Peyer's patch (tissue), 4 donors: ENCODE measurements around the gene IFT20. TPM values are rescaled to one million over a fixed set of nuclear protein-coding genes. Genes with fewer than 3 reads are reported as not detected.

Source experiments
- DNase-seq, 3 donors: peaks; one replicate each; pipeline ENCODE4 v3.0.0-alpha.2; 2017 to 2019
- H3K27ac ChIP-seq, 4 donors: fragments of 200-600 bp; sonication (generic); one replicate each; pipeline ENCODE4 v1.5.1; 2016 to 2019
- H3K27me3 ChIP-seq, 2 donors: fragments of 200-600 bp; sonication (generic); one replicate each; pipeline ENCODE4 v1.5.1; 2019
- H3K36me3 ChIP-seq, 3 donors: fragments of 200-600 bp; sonication (generic); one replicate each; pipeline ENCODE4 v1.5.1; 2016 to 2019
- H3K4me1 ChIP-seq, 4 donors: fragments of 200-600 bp; sonication (generic); one replicate each; pipeline ENCODE4 v1.5.1; 2016 to 2019
- H3K4me3 ChIP-seq, 4 donors: fragments of 200-600 bp; sonication (generic); 1 replicate in 3 of 4; 2 replicates in 1 of 4; pipeline ENCODE4 v1.5.1; 2016 to 2019; ENCODE audit warnings: mild to moderate bottlenecking in 1 of 4
- H3K9me3 ChIP-seq, 4 donors: fragments of 200-600 bp; sonication (generic); one replicate each; pipeline ENCODE4 v1.5.1; 2016 to 2019; ENCODE audit warnings: mild to moderate bottlenecking in 1 of 4
- POLR2A ChIP-seq, 2 donors: fragments of 450-650 bp; IDR thresholded peaks; one replicate each; pipeline ENCODE4 v1.5.1; 2017; ENCODE audit warnings: antibody characterized with exemption in 2 of 2, mild to moderate bottlenecking in 2 of 2, moderate library complexity in 2 of 2
- total RNA-seq, 4 donors: library from RNA; depleted of rRNA; stranded (reverse); fragments of >200 nt; gene quantifications; one replicate each; pipeline ENCODE4 v1.1.0, GENCODE V29; 2016
- TF ChIP-seq, protein P1 (sequence below), 6 experiments: fragments of 450-650 bp in 4 of 6; fragments of 200-600 bp in 2 of 6; sonication (generic) in 1 of 6; IDR thresholded peaks; one replicate each; pipeline ENCODE4 v1.5.1; 2017 to 2019; ENCODE audit warnings: antibody characterized with exemption in 6 of 6, mild to moderate bottlenecking in 3 of 6, moderate library complexity in 1 of 6

The IFT20 gene
- total RNA-seq, 4 donors from 2014 or later, result 34.7 to 69.7 (median 62.0) TPM

DNA sequence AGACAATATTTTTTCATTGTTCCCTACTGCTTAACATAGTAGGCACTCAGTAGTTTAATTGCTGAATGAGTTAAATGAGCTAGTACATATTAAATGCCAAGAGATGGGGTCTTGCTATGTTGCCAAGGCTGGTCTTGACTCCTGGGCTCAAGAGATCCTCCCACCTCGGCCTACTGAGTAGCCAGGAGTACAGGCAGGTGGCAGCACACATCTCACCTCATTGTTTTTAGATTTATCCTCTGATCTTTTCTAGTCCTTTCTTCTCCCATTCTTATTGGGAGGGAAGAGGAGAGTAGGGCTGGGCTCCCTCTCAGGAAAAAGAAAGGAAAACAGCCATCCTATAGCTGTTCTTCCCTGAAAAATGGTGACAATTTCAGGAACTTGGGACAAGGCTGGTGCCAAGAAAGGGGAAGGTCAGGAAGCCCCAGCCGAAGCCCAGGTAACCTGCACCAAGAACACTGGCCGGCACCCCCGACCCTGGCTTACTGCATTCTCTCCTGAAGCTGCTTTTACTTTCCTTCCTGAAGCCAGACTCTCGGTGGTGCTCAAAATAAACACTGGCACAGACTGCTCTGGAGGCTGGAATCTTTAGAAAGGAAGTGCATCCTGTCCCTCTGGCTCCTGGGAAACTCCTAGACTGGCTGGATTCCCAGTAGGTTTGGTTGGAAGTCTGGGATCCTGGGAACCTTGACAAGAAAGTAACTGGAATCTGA lies 2.9 kb upstream of the IFT20 start:
- TF ChIP-seq POLR2A (IDR thresholded peaks at IDR 0.05), result no peak
- TF ChIP-seq, protein P1, sequence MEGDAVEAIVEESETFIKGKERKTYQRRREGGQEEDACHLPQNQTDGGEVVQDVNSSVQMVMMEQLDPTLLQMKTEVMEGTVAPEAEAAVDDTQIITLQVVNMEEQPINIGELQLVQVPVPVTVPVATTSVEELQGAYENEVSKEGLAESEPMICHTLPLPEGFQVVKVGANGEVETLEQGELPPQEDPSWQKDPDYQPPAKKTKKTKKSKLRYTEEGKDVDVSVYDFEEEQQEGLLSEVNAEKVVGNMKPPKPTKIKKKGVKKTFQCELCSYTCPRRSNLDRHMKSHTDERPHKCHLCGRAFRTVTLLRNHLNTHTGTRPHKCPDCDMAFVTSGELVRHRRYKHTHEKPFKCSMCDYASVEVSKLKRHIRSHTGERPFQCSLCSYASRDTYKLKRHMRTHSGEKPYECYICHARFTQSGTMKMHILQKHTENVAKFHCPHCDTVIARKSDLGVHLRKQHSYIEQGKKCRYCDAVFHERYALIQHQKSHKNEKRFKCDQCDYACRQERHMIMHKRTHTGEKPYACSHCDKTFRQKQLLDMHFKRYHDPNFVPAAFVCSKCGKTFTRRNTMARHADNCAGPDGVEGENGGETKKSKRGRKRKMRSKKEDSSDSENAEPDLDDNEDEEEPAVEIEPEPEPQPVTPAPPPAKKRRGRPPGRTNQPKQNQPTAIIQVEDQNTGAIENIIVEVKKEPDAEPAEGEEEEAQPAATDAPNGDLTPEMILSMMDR (IDR thresholded peaks at IDR 0.05), result no peak
- DNase-seq, result no peak
- peaks cover 0 to 38% (median 3%) of the 10 kb centered on the region in 3 donors for H3K36me3 ChIP-seq
- no peaks in the 10 kb centered on the region for H3K27me3 ChIP-seq
- peak overlapping the region in 2 of 4 donors; percentile 6 to 28 for H3K27ac ChIP-seq
- H3K4me3 ChIP-seq, result no peak overlapping the region
- no peaks in the 10 kb centered on the region for H3K9me3 ChIP-seq
- H3K4me1 ChIP-seq, result peaks cover 0 to 31% (median 6%) of the 10 kb centered on the region in 4 donors

DNA sequence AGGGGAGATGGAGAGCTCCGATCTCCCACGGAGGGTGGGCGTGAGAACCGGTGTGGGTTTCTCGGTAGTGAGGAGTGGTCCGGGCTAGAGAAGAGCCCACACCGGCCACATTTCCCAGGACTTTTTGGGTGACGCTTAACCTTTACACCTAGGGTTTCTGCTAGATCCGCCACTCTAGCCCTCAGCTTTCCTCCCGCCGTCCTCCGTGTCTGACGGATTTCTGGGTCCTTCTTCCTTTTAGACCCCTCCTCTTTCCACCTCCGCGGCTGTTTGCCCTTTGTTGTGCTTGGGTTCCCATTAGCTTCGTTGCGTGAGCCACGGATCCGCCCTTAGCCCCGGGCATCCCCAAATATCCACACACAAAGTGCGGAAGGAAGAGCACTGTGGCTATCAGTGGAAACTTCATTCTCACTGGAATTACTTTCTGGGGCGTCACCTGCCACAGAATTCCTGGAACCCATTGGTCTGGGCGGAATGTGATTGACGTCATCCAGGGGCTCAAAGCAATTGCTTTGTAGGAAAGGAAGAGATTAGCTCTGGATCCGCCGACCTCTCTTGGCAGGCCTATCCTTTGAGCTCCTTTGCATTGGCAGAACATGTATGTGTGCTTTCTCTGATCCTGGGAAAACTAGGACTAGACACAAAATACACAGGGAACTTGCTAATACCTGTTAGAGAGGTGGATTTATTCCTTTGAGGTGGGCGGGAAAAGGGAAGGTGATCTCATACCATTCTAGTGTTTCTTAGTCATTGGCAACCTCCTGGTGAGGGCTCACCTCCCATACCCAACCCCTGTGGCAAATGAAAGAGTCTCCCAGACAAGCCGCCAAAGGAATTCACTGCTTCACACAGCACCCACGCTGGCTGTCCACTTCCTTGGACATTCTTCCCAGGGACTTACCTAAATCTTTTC lies 943 bp upstream of the IFT20 start:
- TF ChIP-seq, protein P1 (IDR thresholded peaks at IDR 0.05), result no peak
- peak in 1 of 2 donors; percentile 9 for TF ChIP-seq POLR2A (IDR thresholded peaks at IDR 0.05)
- peaks cover 0 to 33% (median 6%) of the 10 kb centered on the region in 4 donors for H3K4me1 ChIP-seq
- peaks cover 0 to 24% (median 0%) of the 10 kb centered on the region in 3 donors for H3K36me3 ChIP-seq
- peak overlapping the region; percentile 84 to 95 (median 88) for H3K27ac ChIP-seq
- no peaks in the 10 kb centered on the region for H3K9me3 ChIP-seq
- DNase-seq, result peak in 1 of 3 donors; percentile 63
- H3K4me3 ChIP-seq, result peak overlapping the region; percentile 80 to 91 (median 90)
- H3K27me3 ChIP-seq, result no peaks in the 10 kb centered on the region

DNA sequence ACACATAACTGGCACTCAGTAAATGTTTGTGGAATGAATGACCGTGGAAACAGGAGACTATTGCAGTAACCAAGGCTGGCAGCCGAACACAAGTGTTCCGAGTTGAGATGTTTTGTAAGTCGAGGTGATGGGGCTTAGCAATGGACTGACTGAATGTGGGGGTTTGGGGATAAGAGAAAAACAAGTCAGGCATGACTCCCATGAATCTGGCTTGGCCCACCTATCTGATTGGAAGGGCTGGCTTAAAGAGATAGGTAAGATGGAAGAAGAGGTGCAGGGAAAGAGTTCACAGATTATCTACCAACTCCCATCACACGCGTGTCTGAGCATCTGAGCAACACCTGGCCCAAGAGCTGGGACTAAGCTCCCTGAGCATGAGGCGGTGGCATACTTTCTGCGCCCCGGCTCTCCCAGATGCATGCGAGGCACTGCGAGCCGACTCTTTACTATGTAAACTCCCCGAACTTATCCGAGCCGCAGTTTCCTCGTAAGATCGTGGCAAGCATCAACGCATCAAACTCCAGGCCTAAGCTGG lies 539 bp downstream of the IFT20 start:
- H3K36me3 ChIP-seq, result peaks cover 0 to 23% (median 0%) of the 10 kb centered on the region in 3 donors
- H3K4me1 ChIP-seq, result peaks cover 0 to 33% (median 6%) of the 10 kb centered on the region in 4 donors
- TF ChIP-seq POLR2A (IDR thresholded peaks at IDR 0.05), result no peak
- TF ChIP-seq, protein P1 (IDR thresholded peaks at IDR 0.05), result no peak
- H3K27ac ChIP-seq, result peak overlapping the region; percentile 80 to 95 (median 88)
- peak in 1 of 3 donors; percentile 17 for DNase-seq
- no peaks in the 10 kb centered on the region for H3K27me3 ChIP-seq
- peak overlapping the region; percentile 80 to 91 (median 90) for H3K4me3 ChIP-seq
- no peaks in the 10 kb centered on the region for H3K9me3 ChIP-seq

DNA sequence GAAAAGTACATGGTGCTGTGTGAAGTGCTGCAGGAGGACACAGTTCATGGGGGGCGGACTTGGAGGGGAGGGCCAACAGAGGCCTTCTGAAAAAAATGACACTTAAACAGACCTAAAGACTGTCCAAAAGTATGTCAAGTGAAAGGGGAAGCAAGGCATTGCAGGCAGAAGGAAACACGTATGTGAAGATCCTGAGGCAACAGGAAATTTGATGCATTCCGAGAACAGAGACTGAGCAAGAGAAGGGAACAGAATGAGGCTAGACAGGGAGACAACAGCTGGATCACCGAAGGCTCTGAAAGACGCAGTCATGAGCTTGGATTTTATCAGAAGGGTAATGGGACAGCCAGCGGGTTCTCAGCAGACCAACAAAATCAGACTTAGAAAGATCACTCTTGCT lies 1.1 kb downstream of the IFT20 start:
- Histone ChIP-seq H3K4me1 (peaks cover 0 to 33% (median 6%) of the 10 kb centered on the region in 4 donors), H3K9me3 (no peaks in the 10 kb centered on the region), H3K27ac (no peak overlapping the region), H3K27me3 (no peaks in the 10 kb centered on the region), H3K4me3 (peak overlapping the region in 2 of 4 donors; percentile 90 to 91), H3K36me3 (peaks cover 0 to 26% (median 0%) of the 10 kb centered on the region in 3 donors)
- TF ChIP-seq, protein P1 (IDR thresholded peaks at IDR 0.05), result no peak
- no peak for TF ChIP-seq POLR2A (IDR thresholded peaks at IDR 0.05)
- DNase-seq, result no peak

DNA sequence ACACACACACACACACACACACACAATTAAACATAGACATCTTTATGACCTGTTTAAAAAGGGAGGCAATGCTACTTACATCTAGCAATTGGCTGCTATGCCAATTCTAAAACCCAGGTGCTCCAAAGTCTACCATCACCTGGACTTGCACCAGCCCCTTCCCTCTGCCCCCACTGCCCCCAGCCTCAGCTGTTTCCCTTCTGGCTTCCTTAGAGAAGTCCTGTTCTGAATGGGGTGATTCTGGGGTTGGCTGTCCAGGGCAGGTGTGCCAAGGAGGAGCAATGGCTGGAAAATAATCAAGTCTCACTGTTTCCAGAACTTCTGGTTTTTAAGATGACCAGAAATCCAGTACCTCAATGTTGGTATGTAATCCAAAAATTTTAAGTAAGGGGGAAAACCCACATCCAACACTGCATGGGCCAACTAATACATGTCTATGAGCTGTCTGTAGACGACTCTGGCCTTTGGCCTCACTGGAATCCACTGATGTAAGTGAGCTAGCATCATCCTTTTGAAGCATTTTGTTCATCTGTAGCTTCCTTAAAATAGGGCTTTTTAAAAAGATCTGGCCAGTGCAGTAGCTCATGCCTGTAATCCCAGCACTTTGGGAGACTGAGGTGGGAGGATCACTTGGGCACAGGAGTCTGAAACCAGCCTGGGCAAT lies 2.1 kb downstream of the IFT20 start:
- DNase-seq, result no peak
- H3K27ac ChIP-seq, result no peak overlapping the region
- TF ChIP-seq, protein P1 (IDR thresholded peaks at IDR 0.05), result no peak
- TF ChIP-seq POLR2A (IDR thresholded peaks at IDR 0.05), result no peak
- H3K9me3 ChIP-seq, result no peaks in the 10 kb centered on the region
- peaks cover 0 to 35% (median 0%) of the 10 kb centered on the region in 3 donors for H3K36me3 ChIP-seq
- H3K4me1 ChIP-seq, result peaks cover 0 to 33% (median 6%) of the 10 kb centered on the region in 4 donors
- no peak overlapping the region for H3K4me3 ChIP-seq
- no peaks in the 10 kb centered on the region for H3K27me3 ChIP-seq
